Right lung (tissue), 5 donors: ENCODE data around the gene FLNB. TPM values are rescaled to one million over a fixed set of nuclear protein-coding genes. Genes with fewer than 3 reads are reported as not detected.
"Not testable (repeated sequence)": the region's sequence is repeated elsewhere in the genome, so short reads cannot be mapped to it uniquely, and the experiment has no call there.

Experiments used
- DNase-seq, 2 donors: peaks; one replicate each; pipeline ENCODE4 v3.0.0-alpha.2; 2013
- polyA plus RNA-seq, 5 donors: library from polyadenylated mRNA; unstranded; fragments of 120-200 nt; gene quantifications; one replicate each; pipeline versions ENCODE4 v1.2.1 to v1.2.3, GENCODE V29; 2013; ENCODE audit warnings: inconsistent platforms in 1 of 5, low replicate concordance in 1 of 5; ENCODE audit not compliant: insufficient read length in 5 of 5, insufficient read depth in 1 of 5

Gene FLNB
- polyA plus RNA-seq, 5 donors, result 80.3 to 103 (median 83.0) TPM

DNA sequence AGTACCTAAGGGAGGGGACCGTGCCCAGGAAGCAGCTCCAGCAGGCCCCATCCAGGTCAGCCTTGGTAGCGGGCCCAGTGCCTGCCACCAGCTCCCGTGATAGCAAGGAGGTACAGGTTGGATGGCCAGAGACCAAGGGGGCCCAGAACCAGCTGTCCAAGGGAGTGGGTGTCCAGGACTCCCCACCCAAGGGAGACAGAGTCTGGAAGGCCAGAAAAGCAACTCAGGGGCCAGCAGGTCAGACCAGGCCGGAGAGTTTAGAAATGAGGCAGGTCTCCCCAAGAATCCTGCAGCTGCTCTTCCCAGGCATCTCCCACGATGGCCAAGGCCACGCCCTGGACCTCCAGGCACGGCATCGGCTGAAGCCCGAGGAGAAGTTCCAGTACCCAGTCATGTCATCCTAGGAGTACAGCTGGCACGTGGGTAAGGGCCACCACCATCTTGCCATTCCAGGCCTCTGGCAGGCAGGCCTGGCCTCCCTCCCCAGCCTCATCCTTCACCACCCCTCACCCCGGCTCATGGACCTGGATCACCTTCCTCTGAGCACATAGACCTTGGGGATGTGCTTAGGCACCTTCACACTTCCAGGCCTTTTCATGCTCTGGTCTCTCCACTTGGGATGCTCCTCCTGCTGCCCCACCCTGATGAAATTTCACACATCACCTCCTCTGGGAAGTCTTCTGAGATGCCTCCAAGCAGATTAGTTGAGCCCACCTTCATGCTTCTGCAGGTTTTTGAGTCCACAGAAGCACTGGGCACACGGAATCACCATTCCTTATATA, 172.1 kb downstream of the FLNB start:
- no peak for DNase-seq

DNA sequence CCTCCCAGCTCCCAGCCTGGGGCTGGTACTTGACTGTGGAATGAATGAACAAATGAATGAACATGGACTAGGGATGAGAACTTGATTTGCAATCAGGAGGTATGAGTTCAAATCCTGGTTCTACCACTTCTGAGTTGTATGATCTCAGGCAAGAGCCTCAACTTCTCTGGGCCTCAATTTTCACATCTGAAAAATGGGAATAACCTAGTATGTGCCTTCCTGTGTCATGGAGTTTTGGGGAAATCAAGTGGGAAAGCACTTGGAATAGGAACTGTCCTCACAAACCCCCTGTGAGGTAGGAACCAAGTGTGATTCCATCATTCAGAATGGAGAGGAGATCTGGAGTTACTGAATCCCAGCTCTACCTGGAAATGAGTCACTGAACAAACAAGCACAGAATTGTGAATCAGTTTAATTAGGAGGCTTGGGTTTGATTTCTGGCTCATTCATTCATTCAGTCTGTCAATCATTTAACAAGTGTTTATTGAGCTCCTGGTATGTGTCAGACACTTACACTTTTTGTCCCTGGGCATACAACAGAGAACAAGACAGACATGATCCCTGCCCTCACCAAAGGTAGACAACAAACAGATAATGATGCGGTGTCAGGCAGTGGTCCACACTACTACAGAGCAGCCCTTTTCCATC, 172.8 kb downstream of the FLNB start:
- no peak for DNase-seq

DNA sequence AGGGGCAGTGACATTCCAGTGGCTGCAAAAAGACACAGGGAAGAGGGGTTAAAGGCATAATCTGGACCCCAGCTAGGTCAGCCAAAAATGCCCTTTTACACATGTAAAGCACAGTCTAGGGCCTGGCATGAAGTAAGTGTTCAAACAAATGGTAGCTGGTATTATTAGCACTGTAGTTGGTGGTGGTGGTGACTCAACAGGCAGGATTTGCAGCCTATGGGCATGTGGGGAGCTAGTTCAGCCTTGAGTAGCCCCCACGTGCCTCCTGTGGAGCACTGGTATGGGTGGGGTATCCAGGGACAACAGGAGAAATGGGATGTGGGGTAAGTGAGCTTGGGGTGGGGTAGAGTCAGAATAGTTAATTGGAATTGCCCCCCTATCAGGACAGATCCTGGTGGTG, 175.0 kb downstream of the FLNB start:
- no peak for DNase-seq

DNA sequence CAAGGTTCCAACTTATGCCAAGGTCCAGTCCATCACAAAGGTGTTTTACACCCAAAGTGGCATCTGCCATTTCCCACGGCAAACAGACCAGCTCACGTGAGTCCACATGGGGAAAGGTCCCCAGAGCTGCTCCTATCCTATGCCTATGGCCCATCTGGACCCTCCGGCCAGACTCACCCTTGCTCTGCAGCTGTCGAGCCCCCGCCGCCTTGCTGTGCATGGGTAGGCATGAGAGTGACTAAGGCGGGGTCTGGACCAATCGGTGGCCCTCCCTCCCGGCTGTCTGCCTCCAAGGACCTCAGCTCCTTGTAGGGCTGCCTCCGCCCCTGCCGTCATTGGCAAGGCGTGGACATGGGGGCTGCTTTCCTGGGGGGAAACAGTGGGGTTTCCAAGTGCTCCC, 175.7 kb downstream of the FLNB start:
- no peak for DNase-seq

DNA sequence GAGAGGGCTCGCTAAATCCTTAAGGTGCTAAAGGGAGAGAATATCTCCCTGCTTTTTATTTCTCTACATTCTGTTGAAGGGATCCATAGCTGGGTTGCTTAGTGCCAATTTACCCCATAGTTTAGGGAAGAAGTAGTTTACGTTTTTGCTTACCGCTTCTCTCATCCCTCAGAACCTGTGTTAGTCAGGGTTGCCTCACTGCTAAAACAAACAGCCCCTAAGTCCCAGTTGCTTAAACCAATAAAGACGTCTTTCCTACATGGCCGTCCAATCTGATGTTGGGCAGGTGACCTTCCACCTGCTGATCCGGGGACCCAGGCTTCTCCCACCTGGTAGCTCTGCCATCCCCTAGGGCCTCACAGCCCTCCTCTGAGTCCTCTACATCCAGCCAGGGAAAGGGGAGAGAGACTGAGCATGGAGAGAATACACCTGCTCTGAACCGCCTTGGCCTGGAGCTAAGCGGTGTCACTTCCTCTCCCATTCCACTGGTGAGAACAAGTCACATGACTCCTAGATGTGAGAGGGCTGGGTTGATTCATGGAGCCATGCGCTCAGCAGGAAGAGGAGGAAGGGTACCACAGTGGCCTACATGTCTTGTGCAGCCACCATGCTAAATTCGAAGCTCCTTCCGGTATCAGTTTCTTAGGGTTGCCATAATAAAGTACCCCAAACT, 176.2 kb downstream of the FLNB start:
- DNase-seq, result no peak

DNA sequence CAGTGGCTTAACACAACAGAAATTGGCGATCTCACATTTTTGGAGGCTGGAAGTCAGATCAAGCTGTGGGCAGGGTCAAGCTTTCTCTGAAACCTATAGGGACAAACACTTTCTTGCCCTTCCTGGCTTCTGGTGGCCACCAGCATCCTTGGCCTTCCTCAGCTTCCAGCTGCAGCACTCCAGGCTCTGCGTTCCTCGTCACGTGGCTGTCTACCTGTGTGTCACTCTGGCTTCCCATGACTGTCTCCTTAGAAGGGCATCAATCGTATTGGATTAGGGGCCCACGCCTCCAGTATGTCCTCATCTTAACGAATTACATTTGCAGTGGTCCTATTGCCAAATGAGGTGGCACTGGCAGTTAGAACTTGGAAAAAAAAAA, 176.7 kb downstream of the FLNB start:
- DNase-seq, result no peak

DNA sequence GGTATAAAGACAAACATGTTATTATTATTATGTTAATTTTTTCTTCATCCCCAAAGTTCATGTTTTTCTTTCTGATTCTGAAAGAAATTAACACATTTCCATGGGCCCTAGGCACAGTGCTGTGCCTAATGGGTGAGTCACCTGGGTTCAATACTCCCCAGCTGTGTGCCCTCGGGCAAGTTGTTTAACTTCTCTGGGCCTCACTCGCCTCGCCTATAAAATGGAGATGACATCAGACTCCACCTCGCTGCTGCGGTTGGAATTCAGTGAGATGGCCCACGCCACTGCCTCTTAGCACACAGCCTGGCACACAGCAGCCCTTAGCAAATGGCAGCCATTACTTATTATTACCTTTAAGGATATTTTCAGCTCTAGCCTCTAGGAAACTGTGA, 179.9 kb downstream of the FLNB start:
- DNase-seq, result no peak

DNA sequence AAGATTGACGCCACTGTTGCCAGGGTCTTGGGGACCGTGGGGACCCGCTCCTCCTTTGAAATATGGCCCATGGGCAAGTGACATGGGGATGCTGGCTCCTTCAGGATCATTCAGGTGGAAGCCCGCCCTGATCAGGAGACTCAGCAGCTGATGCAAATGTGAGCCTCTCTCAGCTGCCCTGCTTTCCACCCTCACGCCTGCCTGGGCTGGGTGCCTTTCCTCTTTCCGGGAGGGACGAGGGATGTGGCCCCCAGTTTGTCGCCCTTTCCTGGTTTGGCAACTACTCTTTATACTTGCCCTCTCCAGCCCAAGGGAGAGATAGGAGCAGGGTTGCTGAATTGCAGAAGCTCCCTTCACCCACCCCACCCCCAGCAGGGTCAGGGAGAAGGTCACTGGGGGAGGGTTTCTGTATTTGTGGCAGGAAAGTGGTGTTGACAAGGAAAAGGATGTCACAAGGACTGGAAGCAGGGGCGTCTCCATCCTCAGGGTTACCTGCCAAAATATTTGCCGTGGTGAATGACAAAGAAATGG, 180.8 kb downstream of the FLNB start:
- no peak for DNase-seq

DNA sequence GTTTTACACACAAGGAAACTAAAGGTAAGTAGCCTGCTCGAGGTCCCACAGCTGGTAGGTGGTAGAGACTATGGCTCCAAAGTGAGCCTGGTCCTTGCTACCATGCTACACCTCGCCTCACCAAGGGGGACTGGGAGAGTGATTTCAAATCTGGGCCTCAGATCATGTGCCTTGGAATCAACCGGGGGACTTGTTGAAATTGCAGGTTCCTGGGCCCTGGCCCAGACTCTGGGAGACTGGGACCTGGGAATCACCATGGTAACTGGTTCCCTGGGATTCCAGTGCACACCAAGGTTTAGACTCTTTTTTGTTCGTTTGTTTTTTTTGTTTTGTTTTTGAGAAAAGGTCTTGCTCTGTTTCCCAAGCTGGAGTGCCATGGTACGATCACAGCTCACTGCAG, 181.5 kb downstream of the FLNB start:
- no peak for DNase-seq

DNA sequence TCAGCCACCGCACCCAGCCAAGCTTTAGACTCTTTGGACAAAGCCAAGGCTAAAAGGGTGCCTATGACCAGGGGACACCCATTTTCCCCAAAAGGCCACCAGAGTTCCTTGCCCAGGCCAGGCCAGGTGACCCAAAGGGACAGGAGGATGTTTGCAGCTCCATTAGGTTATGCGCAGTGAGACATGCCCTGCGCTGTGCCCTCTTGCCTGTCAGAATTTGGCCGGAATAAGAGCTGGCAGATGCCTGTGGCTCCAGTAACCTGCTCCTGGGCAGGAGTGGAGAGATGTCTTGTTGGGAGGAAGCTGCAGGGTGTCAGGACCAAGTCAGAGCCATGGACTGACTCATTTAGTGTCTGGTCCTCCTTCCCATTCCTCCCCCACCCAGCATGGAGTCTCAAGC, 182.1 kb downstream of the FLNB start:
- DNase-seq, result no peak

DNA sequence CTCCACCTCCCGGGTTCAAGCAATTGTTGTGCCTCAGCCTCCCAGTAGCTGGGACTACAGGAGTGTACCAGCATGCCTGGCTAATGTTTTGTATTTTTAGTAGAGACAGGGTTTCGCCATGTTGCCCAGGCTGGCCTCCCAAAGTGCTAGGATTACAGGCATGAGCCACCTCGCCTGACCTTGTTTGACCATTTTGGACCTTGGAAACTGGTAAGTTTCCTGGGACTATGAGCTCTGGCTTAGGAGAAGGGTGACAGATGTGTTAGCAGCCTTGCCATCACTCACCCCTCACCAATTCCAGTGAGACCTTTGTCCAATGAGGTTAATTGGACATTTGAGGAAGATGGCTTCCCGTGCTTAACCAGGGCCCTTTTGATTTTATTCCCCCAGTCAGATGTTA, 182.7 kb downstream of the FLNB start:
- DNase-seq, result no peak

DNA sequence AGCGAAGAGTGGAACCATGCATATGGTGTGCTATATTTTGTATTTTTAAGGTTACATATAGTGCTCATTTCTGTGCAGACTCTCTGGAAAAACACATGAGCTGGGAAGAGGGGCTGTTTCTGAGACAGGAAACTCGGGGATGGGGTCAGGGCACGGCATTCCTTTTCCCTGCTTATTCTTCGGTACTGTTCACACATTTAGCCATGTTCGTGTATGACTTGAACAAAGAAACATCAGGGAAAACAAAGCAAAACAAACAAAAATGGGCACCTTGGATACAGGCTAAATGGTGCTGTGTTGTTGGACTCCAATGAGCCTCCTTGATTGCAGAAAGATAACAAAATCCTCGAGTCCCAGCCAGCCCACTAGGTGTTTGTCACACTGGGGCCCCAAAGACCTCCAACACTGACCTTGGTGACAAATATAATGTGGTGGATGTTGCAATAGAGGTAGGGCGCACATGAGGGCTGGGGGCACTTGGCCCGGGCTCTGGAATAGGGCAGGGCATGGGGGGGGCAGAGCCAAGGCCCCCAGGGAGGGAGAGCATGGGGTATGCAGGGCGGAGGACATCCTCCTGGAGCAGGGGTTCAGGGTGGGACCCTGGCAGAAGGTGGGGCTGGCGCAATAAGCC, 183.3 kb downstream of the FLNB start:
- DNase-seq, result no peak

DNA sequence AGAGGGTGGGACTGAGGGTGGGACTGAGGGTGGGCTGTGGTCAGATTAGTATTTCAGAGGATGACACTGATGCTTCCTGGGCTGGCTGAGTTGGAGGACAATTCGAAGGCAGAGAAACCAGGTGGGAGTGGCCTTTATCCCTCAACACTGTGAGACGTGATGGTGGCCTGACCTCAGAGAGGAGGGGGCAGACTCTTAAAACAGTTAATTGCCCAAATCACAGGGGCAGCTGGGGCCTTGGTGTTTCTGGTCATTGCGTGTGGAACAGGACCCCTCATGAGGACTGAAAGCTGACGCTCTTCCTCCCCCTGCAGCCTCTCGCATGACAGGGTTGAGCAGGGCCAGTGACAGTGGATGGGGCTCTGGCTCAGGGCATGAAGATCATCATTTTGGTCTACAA, 183.8 kb downstream of the FLNB start:
- DNase-seq, result no peak

DNA sequence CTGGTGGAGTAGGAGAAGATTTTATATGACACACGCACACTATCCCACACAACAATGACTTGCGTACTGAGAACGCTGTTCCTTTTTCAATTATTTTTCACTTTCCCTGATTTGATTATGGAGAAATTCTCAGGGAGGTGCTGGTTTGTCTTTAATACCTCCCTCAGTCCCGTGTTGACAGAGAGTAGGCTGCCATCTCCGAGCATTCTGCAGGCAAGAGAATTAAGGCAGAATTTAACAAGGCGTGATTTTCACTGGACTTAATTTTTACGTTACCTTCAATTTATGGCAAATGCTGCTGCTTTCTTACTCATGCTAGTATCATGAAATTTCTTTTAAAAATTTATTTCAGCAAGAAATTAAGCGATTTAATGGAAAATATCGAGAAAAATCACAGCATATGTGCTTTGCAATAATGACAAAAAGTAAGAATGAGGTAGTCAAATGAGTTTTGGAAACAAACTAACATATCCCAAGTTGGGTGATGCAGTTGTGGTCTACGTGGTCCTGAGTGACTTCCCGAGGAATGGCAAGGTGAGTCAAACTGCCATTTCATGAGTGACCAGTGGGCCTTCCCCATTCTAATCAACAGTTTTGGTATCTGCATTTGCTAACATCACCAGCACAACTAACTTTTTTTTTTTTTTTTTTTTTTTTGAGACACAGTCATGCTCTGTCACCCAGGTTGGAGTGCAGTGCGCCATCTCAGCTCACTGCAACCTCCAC, 185.6 kb downstream of the FLNB start:
- no peak for DNase-seq

DNA sequence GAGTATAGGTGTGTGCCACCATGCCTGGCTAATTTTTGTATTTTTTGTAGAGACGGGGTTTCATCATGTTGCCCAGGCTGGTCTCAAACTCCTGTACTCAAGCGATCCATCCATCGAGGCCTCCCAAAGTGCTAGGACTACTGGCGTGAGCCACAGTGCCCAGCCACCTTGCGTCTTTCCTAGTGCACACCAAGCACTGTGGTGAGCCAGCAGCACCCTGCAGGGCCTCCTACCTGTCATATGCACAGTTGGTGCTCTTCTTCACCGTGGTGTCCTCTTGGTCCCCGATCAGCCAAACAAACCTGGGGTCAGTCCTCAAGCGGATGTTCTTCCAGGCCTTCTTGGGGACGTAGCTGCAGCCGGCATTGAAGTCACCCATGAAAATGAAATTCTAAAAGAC, 189.4 kb downstream of the FLNB start:
- no peak for DNase-seq

DNA sequence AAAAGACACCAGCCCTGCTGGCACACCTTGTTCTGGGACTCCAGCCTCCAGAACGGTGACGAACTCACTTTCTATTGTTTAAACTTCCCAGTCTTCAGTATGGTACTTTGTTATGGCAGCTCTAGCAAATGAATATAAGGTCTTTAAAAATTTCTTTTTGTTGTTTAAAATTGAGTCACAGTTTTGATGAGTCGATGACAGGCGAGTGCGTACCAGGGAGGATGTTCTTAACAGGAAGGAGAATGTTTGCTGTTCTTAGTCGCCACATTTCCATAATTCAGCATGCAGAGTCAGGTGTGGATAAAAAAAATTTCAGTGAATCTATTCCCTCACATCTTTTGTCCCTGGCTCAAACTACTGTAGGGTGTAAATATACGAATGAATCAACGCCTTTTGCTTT, 190.1 kb downstream of the FLNB start:
- no peak for DNase-seq

DNA sequence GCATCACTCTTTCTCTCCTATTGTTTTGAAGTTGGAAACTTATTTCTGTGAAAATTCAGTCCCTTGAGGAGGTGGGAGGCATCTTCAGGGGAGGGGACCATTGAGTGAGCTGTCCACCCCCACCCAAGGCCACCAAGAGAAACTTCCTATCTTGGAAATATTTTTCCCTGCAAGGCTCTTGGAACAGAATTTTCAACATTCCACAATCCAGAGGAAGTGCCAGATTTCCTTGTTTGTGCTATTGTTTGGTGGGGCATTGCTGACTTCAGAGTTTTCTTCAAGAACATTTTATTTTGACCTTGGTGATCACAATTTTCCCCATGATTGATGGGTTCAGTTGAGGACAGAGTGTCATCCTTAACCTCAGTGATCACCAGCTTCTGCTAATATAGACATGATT, 190.6 kb downstream of the FLNB start:
- no peak for DNase-seq

DNA sequence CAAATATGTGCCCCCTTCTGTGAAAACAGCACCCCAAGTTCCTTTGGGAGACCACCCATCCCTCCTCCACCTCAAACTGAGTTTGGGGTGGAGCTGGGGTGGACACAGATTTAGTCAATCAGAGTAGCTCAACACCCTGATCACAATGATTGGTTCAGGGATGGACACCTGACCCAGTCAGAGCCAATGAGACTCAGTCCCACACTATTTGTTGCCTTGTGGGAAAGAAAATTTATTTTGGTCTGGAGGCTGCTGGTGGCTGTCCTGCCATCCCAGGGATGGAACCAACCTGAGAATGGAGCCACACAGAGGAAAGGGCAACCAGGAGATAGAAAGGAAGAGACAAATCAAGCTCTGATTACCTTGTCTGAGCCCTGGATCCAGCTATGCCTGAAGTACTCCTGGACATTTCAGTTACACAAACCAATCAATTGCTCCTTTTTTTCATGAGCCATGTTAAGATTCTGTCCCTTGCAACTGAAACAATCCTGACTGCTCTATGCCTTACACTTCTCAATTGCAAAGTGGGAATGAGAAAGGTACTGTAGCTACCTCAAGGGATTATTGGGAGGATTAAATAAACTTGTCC, 192.0 kb downstream of the FLNB start:
- DNase-seq, result no peak

DNA sequence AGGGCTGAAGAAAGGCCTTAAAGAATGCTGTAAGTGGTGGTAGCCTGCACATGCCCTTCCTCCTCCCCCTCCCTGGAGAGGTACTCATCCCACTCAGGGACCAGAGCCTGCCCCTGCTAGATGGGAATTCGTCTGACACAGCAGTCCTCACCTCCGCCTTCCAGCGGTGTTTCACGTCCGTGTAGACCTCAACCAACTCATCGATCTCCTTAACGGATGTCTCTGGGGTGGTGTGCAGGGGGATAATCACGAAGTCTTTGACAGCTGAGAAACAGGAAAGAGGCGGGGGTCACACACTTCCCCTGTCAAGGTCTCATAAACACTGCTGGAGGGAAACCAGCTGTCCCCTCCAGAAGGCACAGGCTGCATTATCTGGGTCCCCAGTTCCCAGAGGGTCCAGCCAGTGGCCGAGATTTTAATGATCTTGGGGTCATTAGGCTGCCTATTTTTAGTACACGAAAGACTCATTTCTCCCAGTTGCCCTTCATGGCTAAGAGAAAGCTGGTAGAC, 192.7 kb downstream of the FLNB start:
- DNase-seq, result peak in 1 of 2 donors; percentile 28

DNA sequence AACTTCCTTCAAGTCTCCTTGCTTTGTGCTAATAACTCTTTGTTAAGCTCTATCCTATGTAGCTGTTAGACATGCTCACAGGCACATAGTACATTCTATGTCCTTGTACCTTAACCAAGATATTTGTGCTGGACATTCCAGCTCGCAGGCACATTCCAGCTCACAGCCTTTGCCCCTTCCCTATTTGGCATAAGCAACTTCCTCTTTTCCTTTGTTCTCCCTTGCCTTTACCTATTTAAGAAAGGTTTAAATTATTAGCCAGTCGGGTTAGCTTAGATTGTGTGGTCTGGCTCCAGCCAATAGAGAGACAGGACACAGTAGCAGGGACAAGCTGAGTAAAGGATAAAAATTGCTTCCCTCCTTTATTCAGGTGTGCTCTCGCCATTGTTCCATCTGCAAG, 193.2 kb downstream of the FLNB start:
- not testable (repeated sequence) for DNase-seq

DNA sequence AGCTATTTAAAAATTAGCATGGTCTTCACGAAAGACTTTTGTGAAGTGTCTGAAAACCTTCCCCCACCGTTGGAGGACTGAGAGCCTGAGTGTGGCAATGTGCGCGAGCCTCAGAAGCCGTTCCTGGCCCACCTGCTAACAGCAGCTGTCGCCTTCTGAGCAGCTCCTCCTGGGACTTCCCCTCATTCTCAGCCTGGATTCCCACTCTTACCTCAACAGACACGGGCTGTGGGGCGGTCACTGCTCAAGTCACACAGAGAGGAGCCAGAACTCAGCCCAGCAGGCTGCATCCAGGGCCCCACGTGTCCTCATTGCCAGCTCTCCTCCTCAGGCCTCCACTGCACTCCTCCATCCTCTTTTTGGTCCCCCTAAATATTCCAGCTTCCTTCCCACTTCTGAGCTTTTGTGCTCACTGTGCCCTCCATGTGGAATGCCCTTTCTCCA, 194.7 kb downstream of the FLNB start:
- DNase-seq, result no peak
